Mesothelial cell of epicardium (in vitro differentiated cells): ENCODE results near the gene RAP1GDS1. TPM values are rescaled to one million over a fixed set of nuclear protein-coding genes. Genes with fewer than 3 reads are reported as not detected.
"Not testable (repeated sequence)": the region's sequence is repeated elsewhere in the genome, so short reads cannot be mapped to it uniquely, and the experiment has no call there.

Source experiments
- DNase-seq, 2 experiments: peaks; one replicate each; pipeline ENCODE4 v3.0.0; 2021; ENCODE audit warnings: low spot score in 2 of 2; ENCODE audit not compliant: unreplicated experiment in 2 of 2
- H3K27ac Mint-ChIP-seq: 2 replicates; pipeline ENCODE4 v1.8.0; 2021; ENCODE audit warnings: mixed read lengths
- H3K27me3 Mint-ChIP-seq: 2 replicates; pipeline ENCODE4 v1.8.0; 2021; ENCODE audit warnings: low read depth, mixed read lengths
- H3K36me3 Mint-ChIP-seq: 2 replicates; pipeline ENCODE4 v1.8.0; 2021; ENCODE audit warnings: mixed read lengths
- H3K4me1 Mint-ChIP-seq: 2 replicates; pipeline ENCODE4 v1.8.0; 2021; ENCODE audit warnings: mixed read lengths
- H3K4me3 Mint-ChIP-seq: 2 replicates; pipeline ENCODE4 v1.8.0; 2021; ENCODE audit warnings: mild to moderate bottlenecking, moderate library complexity, mixed read lengths
- H3K9me3 Mint-ChIP-seq: 2 replicates; pipeline ENCODE4 v1.8.0; 2021; ENCODE audit warnings: mixed read lengths
- CTCF ChIP-seq: fragments of 200-600 bp; sonication (generic); IDR thresholded peaks from one replicate; pipeline ENCODE4 v1.5.0; 2021; ENCODE audit warnings: antibody characterized with exemption; ENCODE audit not compliant: unreplicated experiment
- total RNA-seq: library from RNA; stranded (reverse); gene quantifications from 3 replicates; pipeline ENCODE4 v1.2.1, GENCODE V29; 2021

The RAP1GDS1 gene
- total RNA-seq, 1 donor from 2014 or later = 22.7 TPM

GRCh38 chr4:98275145-98275544 lies 14.0 kb downstream of the RAP1GDS1 start:
- no peak overlapping the region for H3K4me3 Mint-ChIP-seq
- H3K4me1 Mint-ChIP-seq = no peaks in the 10 kb centered on the region
- H3K27ac Mint-ChIP-seq = no peak overlapping the region
- H3K36me3 Mint-ChIP-seq = peaks cover 35% of the 10 kb centered on the region
- no peak for TF ChIP-seq CTCF
- H3K27me3 Mint-ChIP-seq = no peaks in the 10 kb centered on the region
- peaks cover 38% of the 10 kb centered on the region for H3K9me3 Mint-ChIP-seq
- no peak for DNase-seq

GRCh38 chr4:98283219-98284189 lies 22.3 kb downstream of the RAP1GDS1 start:
- no peak for DNase-seq

GRCh38 chr4:98284640-98285046 lies 23.5 kb downstream of the RAP1GDS1 start:
- Mint-ChIP-seq H3K27ac (peak overlapping the region; percentile 60), H3K36me3 (peaks cover 4% of the 10 kb centered on the region), H3K9me3 (peaks cover 8% of the 10 kb centered on the region), H3K27me3 (no peaks in the 10 kb centered on the region), H3K4me3 (no peak overlapping the region), H3K4me1 (peaks cover 5% of the 10 kb centered on the region)
- no peak for DNase-seq
- TF ChIP-seq CTCF = no peak

More at GRCh38 chr4:98283219-98284189, 22.3 kb downstream of the RAP1GDS1 start:
- Mint-ChIP-seq H3K4me1 (peaks cover 3% of the 10 kb centered on the region), H3K27me3 (no peaks in the 10 kb centered on the region), H3K27ac (no peak overlapping the region), H3K36me3 (peaks cover 4% of the 10 kb centered on the region), H3K9me3 (peaks cover 8% of the 10 kb centered on the region), H3K4me3 (no peak overlapping the region)
- TF ChIP-seq CTCF = no peak

GRCh38 chr4:98285676-98286075 lies 24.5 kb downstream of the RAP1GDS1 start:
- peaks cover 8% of the 10 kb centered on the region for H3K9me3 Mint-ChIP-seq
- no peak overlapping the region for H3K4me3 Mint-ChIP-seq
- H3K27me3 Mint-ChIP-seq = no peaks in the 10 kb centered on the region
- peaks cover 9% of the 10 kb centered on the region for H3K4me1 Mint-ChIP-seq
- H3K36me3 Mint-ChIP-seq = peaks cover 2% of the 10 kb centered on the region
- no peak for DNase-seq
- no peak for TF ChIP-seq CTCF
- no peak overlapping the region for H3K27ac Mint-ChIP-seq

- H3K27me3 Mint-ChIP-seq = no peaks in the 10 kb centered on the region
- peaks cover 12% of the 10 kb centered on the region for H3K4me1 Mint-ChIP-seq
- H3K36me3 Mint-ChIP-seq = no peaks in the 10 kb centered on the region
- no peak for TF ChIP-seq CTCF
- no peak overlapping the region for H3K27ac Mint-ChIP-seq
- no peaks in the 10 kb centered on the region for H3K9me3 Mint-ChIP-seq
- DNase-seq = no peak
- H3K4me3 Mint-ChIP-seq = no peak overlapping the region
Measured at GRCh38 chr4:98287328-98287727, 26.1 kb downstream of the RAP1GDS1 start.

GRCh38 chr4:98288671-98289070 lies 27.5 kb downstream of the RAP1GDS1 start:
- H3K36me3 Mint-ChIP-seq, DNase-seq, H3K27ac Mint-ChIP-seq, H3K4me3 Mint-ChIP-seq, H3K27me3 Mint-ChIP-seq, H3K9me3 Mint-ChIP-seq: not testable (repeated sequence)
- peaks cover 15% of the 10 kb centered on the region for H3K4me1 Mint-ChIP-seq
